H9 (cell line): ENCODE data around the gene CDYL. TPM values are rescaled to one million over a fixed set of nuclear protein-coding genes. Genes with fewer than 3 reads are reported as not detected.

Experiments
- DNase-seq: peaks from one replicate; pipeline ENCODE4 v3.0.0-alpha.2; 2017
- H2AFZ ChIP-seq: one replicate; pipeline ENCODE4 v1.6.1; 2013; ENCODE audit warnings: mild to moderate bottlenecking, low read length, control low read depth, moderate library complexity
- H2AK5ac ChIP-seq: 2 replicates; pipeline ENCODE4 v1.6.1; 2013; ENCODE audit warnings: low read length, control low read depth, mixed read lengths; ENCODE audit not compliant: insufficient read length
- H2BK120ac ChIP-seq: one replicate; pipeline ENCODE4 v1.6.1; 2013; ENCODE audit warnings: low read depth, mild to moderate bottlenecking, low read length, control low read depth, inconsistent platforms; ENCODE audit not compliant: poor library complexity, severe bottlenecking
- H2BK12ac ChIP-seq: 2 replicates; pipeline ENCODE4 v1.6.1; 2013; ENCODE audit warnings: low read length, control low read depth, mixed read lengths, low read depth; ENCODE audit not compliant: insufficient read length
- H2BK15ac ChIP-seq: 2 replicates; pipeline ENCODE4 v1.6.1; 2013; ENCODE audit warnings: low read depth, low read length, control low read depth
- H2BK20ac ChIP-seq: one replicate; pipeline ENCODE4 v1.6.1; 2013; ENCODE audit warnings: low read depth, mild to moderate bottlenecking, low read length, control low read depth, inconsistent platforms; ENCODE audit not compliant: poor library complexity, severe bottlenecking
- H2BK5ac ChIP-seq: 2 replicates; pipeline ENCODE4 v1.6.1; 2013; ENCODE audit warnings: low read length, control low read depth, mixed read lengths; ENCODE audit not compliant: insufficient read length
- H3K14ac ChIP-seq: 2 replicates; pipeline ENCODE4 v1.6.1; 2013; ENCODE audit warnings: low read length, control low read depth; ENCODE audit not compliant: insufficient read depth
- H3K18ac ChIP-seq: 2 replicates; pipeline ENCODE4 v1.6.1; 2013; ENCODE audit warnings: low read depth, mild to moderate bottlenecking, mixed read lengths, low read length, control low read depth; ENCODE audit not compliant: insufficient read length
- H3K23ac ChIP-seq: 2 replicates; pipeline ENCODE4 v1.6.1; 2013; ENCODE audit warnings: low read length, control low read depth, mixed read lengths, low read depth; ENCODE audit not compliant: insufficient read length
- H3K23me2 ChIP-seq: 2 replicates; pipeline ENCODE4 v1.6.1; 2013; ENCODE audit warnings: low read depth, mild to moderate bottlenecking, mixed read lengths, low read length, control low read depth; ENCODE audit not compliant: insufficient read length, poor library complexity, severe bottlenecking
- H3K27ac ChIP-seq: 2 replicates; pipeline ENCODE4 v1.5.1; 2013; ENCODE audit warnings: low read length, control low read depth, mixed read lengths, low read depth; ENCODE audit not compliant: insufficient read length
- H3K27me3 ChIP-seq: 2 replicates; pipeline ENCODE4 v1.6.1; 2013; ENCODE audit warnings: low read length, control low read depth, inconsistent platforms; ENCODE audit not compliant: insufficient read depth
- H3K4ac ChIP-seq: 2 replicates; pipeline ENCODE4 v1.6.1; 2013; ENCODE audit warnings: low read depth, mild to moderate bottlenecking, control low read depth, inconsistent platforms, low read length, moderate library complexity
- H3K4me1 ChIP-seq: 2 replicates; pipeline ENCODE4 v1.6.1; 2013; ENCODE audit warnings: low read length, control low read depth, inconsistent platforms; ENCODE audit not compliant: insufficient read depth
- H3K4me2 ChIP-seq: 2 replicates; pipeline ENCODE4 v1.6.1; 2013; ENCODE audit warnings: low read length, control low read depth, mixed read lengths; ENCODE audit not compliant: insufficient read length, insufficient read depth
- H3K56ac ChIP-seq: 2 replicates; pipeline ENCODE4 v1.6.1; 2013; ENCODE audit warnings: low read depth, mild to moderate bottlenecking, mixed read lengths, low read length, control low read depth; ENCODE audit not compliant: insufficient read length
- H3K79me1 ChIP-seq: 2 replicates; pipeline ENCODE4 v1.6.1; 2013; ENCODE audit warnings: low read depth, mild to moderate bottlenecking, moderate library complexity, low read length, control low read depth, inconsistent platforms; ENCODE audit not compliant: insufficient read depth, poor library complexity, severe bottlenecking
- H3K79me2 ChIP-seq: 2 replicates; pipeline ENCODE4 v1.6.1; 2013; ENCODE audit warnings: low read length, control low read depth, inconsistent platforms; ENCODE audit not compliant: insufficient read depth
- H3K9ac ChIP-seq: 2 replicates; pipeline ENCODE4 v1.6.1; 2013; ENCODE audit warnings: low read length, control low read depth, mixed read lengths; ENCODE audit not compliant: insufficient read length; ENCODE audit errors: extremely low read depth
- H3K9me3 ChIP-seq: one replicate; pipeline ENCODE4 v1.6.1; 2013; ENCODE audit warnings: low read depth, low read length, inconsistent platforms; ENCODE audit not compliant: control insufficient read depth
- H3T11ph ChIP-seq: one replicate; pipeline ENCODE4 v1.6.1; 2013; ENCODE audit warnings: mild to moderate bottlenecking, low read length, control low read depth, inconsistent platforms
- H4K20me1 ChIP-seq: one replicate; pipeline ENCODE4 v1.6.1; 2013; ENCODE audit not compliant: control insufficient read depth, insufficient read length, insufficient read depth
- H4K5ac ChIP-seq: 2 replicates; pipeline ENCODE4 v1.6.1; 2013; ENCODE audit warnings: low read depth, mild to moderate bottlenecking, mixed read lengths, low read length, control low read depth; ENCODE audit not compliant: insufficient read length
- H4K8ac ChIP-seq: replicated peaks from 2 replicates; pipeline ENCODE4 v1.6.1; 2013; ENCODE audit warnings: low read length, control low read depth, mixed read lengths, low read depth; ENCODE audit not compliant: insufficient read length
- H4K91ac ChIP-seq: 2 replicates; pipeline ENCODE4 v1.6.1; 2013; ENCODE audit warnings: low read depth, mild to moderate bottlenecking, moderate library complexity, mixed read lengths, low read length, control low read depth; ENCODE audit not compliant: insufficient read length
- H3K27ac Mint-ChIP-seq, 3 experiments: 2 replicates in 2 of 3; 3 replicates in 1 of 3; pipeline ENCODE4 v1.8.0; 2020 to 2021; ENCODE audit warnings: mixed read lengths in 3 of 3, mild to moderate bottlenecking in 1 of 3, moderate library complexity in 1 of 3
- H3K27me3 Mint-ChIP-seq: 2 replicates; pipeline ENCODE4 v1.8.0; 2021; ENCODE audit warnings: low read depth, mild to moderate bottlenecking, moderate library complexity, mixed read lengths
- H3K36me3 Mint-ChIP-seq, 3 experiments: 2 replicates in 2 of 3; 3 replicates in 1 of 3; pipeline ENCODE4 v1.8.0; 2020 to 2021; ENCODE audit warnings: low read depth in 3 of 3, mixed read lengths in 3 of 3; ENCODE audit not compliant: insufficient read depth in 1 of 3
- H3K4me1 Mint-ChIP-seq, 2 experiments: 2 replicates each; pipeline ENCODE4 v1.8.0; 2020; ENCODE audit warnings: mixed read lengths in 2 of 2
- H3K4me3 Mint-ChIP-seq, 2 experiments: 2 replicates in 1 of 2; 3 replicates in 1 of 2; pipeline ENCODE4 v1.8.0; 2020 to 2021; ENCODE audit warnings: mild to moderate bottlenecking in 2 of 2, mixed read lengths in 2 of 2, moderate library complexity in 1 of 2
- H3K9me3 Mint-ChIP-seq, 2 experiments: 2 replicates in 1 of 2; 3 replicates in 1 of 2; pipeline ENCODE4 v1.8.0; 2020; ENCODE audit warnings: mild to moderate bottlenecking in 2 of 2, mixed read lengths in 2 of 2, moderate library complexity in 1 of 2
- WGBS: extraction: QIAGEN DNeasy Blood & Tissue Kit; methylation state at CpG from one replicate; pipeline ENCODE4 v1.1.7; 2013; ENCODE audit warnings: missing lambda C conversion rate, low lambda C conversion rate, mixed read lengths; ENCODE audit not compliant: insufficient read length; ENCODE audit errors: extremely low coverage; 5-methylcytosine and 5-hydroxymethylcytosine counted together
- total RNA-seq: library from RNA; stranded (reverse); gene quantifications from 2 replicates; pipeline ENCODE4 v1.2.1, GENCODE V29; 2021
- TF ChIP-seq, protein P1 (sequence below): fragments of 200-600 bp; sonication (generic); conservative IDR thresholded peaks from 3 replicates; pipeline ENCODE4 v1.8.0; 2021; ENCODE audit warnings: antibody characterized with exemption, mild to moderate bottlenecking

CDYL gene
- total RNA-seq, 1 experiment from 2014 or later = 95.0 TPM

DNA sequence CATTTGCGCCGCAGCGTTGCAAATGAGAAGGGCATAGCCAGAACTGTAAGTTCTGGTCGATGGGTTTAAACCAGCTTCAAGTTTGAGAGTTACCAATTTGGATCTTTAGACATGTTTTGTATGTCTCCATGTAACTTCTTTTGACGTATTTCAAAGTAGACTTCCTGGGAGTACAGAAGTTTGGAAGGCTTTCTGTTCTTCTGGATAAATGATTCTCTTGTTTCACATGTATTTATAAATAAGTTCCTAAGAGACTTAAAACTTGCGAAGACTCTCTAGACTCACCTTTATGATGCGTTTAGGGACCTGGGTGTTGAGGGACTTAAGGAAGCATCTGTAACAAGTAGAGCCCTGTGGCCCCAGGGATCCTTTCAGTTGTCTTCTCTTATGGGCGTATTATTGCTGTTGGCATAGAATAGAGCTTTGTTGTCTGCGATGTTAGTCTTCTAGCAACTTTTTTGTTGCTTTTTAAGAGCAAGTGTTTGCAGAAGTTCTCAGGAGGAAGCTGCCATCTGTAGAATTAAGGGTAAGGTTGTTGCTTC lies 1.3 kb downstream of the CDYL start:
- Histone ChIP-seq H2BK12ac (no peak overlapping the region), H2BK120ac (no peak overlapping the region), H2BK20ac (no peak overlapping the region), H3K27ac (no peak overlapping the region), H2AK5ac (no peak overlapping the region), H4K20me1 (no peaks in the 10 kb centered on the region), H3K23ac (no peak overlapping the region), H3K4me1 (peaks cover 6% of the 10 kb centered on the region), H3K27me3 (peaks cover 22% of the 10 kb centered on the region; the same call in 1 of the 2 replicates), H3K14ac (no peak overlapping the region), H3K56ac (no peak overlapping the region), H4K5ac (no peak overlapping the region), H2BK5ac (no peak overlapping the region), H4K8ac (no peak overlapping the region), H2BK15ac (no peak overlapping the region), H2AFZ (no peak overlapping the region), H3K4ac (no peak overlapping the region), H3K23me2 (peaks cover 18% of the 10 kb centered on the region), H3T11ph (no peak overlapping the region), H3K79me2 (peaks cover 51% of the 10 kb centered on the region; the same call in 1 of the 2 replicates), H3K9ac (no peak overlapping the region), H3K18ac (no peak overlapping the region), H3K4me2 (peak overlapping the region; percentile 88), H3K79me1 (no peaks in the 10 kb centered on the region), H4K91ac (no peak overlapping the region), H3K9me3 (no peaks in the 10 kb centered on the region)
- H3K4me1 Mint-ChIP-seq = peaks cover 44 to 57% of the 10 kb centered on the region in 2 experiments
- H3K27me3 Mint-ChIP-seq = peaks cover 53% of the 10 kb centered on the region
- peaks cover 7 to 12% (median 12%) of the 10 kb centered on the region in 3 experiments; a peak in 6 of 7 replicates for H3K36me3 Mint-ChIP-seq
- WGBS = no CpG with 5 or more reads among the region's 9 CpGs
- H3K27ac Mint-ChIP-seq = 0 out of 7 replicates have a peak overlapping the region, but pooled peaks of 1 of the 3 experiments have one; percentile 24
- H3K9me3 Mint-ChIP-seq = peaks cover 12 to 13% of the 10 kb centered on the region in 2 experiments
- H3K4me3 Mint-ChIP-seq = peak overlapping the region; percentile 65 to 87
- no peak for DNase-seq
- TF ChIP-seq, protein P1, sequence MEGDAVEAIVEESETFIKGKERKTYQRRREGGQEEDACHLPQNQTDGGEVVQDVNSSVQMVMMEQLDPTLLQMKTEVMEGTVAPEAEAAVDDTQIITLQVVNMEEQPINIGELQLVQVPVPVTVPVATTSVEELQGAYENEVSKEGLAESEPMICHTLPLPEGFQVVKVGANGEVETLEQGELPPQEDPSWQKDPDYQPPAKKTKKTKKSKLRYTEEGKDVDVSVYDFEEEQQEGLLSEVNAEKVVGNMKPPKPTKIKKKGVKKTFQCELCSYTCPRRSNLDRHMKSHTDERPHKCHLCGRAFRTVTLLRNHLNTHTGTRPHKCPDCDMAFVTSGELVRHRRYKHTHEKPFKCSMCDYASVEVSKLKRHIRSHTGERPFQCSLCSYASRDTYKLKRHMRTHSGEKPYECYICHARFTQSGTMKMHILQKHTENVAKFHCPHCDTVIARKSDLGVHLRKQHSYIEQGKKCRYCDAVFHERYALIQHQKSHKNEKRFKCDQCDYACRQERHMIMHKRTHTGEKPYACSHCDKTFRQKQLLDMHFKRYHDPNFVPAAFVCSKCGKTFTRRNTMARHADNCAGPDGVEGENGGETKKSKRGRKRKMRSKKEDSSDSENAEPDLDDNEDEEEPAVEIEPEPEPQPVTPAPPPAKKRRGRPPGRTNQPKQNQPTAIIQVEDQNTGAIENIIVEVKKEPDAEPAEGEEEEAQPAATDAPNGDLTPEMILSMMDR = no peak
